ENCODE data around the gene RABAC1. TPM values are rescaled to one million over a fixed set of nuclear protein-coding genes. Genes with fewer than 3 reads are reported as not detected.
A peak's percentile ranks its signal among the peaks of the same experiment; 100 is the strongest.
"Not testable (repeated sequence)": the region's sequence is repeated elsewhere in the genome, so short reads cannot be mapped to it uniquely, and the experiment has no call there.

The RABAC1 gene
- total RNA-seq, 2 donors from 2014 or later = 130 to 332 TPM

GRCh38 chr19:41941410-41942202 lies 17.5 kb downstream of the RABAC1 start:
- no peak for TF ChIP-seq CTCF (IDR thresholded peaks at IDR 0.05)
- no peaks in the 10 kb centered on the region for H3K36me3 ChIP-seq
- ATAC-seq (ENCODE audit: insufficient number of reproducible peaks, low FRiP score, low read depth) = no peak
- DNase-seq (ENCODE audit: low spot score) = no peak
- H3K4me3 ChIP-seq = no peak overlapping the region
- peaks cover 7 to 10% of the 10 kb centered on the region in 2 donors for H3K4me1 ChIP-seq (ENCODE audit: control insufficient read depth in 1 of 2, low read depth in 2 of 2)
- no peaks in the 10 kb centered on the region for H3K9me3 ChIP-seq
- peaks cover 8% of the 10 kb centered on the region for H3K27me3 ChIP-seq (replicated peaks; ENCODE audit: insufficient read depth)
- H3K27ac ChIP-seq = no peak overlapping the region

GRCh38 chr19:41940731-41941409 lies 18.3 kb downstream of the RABAC1 start:
- TF ChIP-seq CTCF (IDR thresholded peaks at IDR 0.05) = no peak
- Histone ChIP-seq H3K4me1 (ENCODE audit: control insufficient read depth in 1 of 2, low read depth in 2 of 2) (peaks cover 7 to 10% of the 10 kb centered on the region in 2 donors), H3K4me3 (peak overlapping the region; percentile 62), H3K36me3 (no peaks in the 10 kb centered on the region), H3K27ac (no peak overlapping the region), H3K9me3 (no peaks in the 10 kb centered on the region), H3K27me3 (replicated peaks; ENCODE audit: insufficient read depth) (peaks cover 8% of the 10 kb centered on the region)
- no peak for ATAC-seq (ENCODE audit: insufficient number of reproducible peaks, low FRiP score, low read depth)
- no peak for DNase-seq (ENCODE audit: low spot score)

GRCh38 chr19:41939861-41940730 lies 19.0 kb downstream of the RABAC1 start:
- peaks cover 8% of the 10 kb centered on the region for H3K27me3 ChIP-seq (replicated peaks; ENCODE audit: insufficient read depth)
- no peaks in the 10 kb centered on the region for H3K36me3 ChIP-seq
- H3K4me3 ChIP-seq = peak overlapping the region; percentile 62
- no peak for DNase-seq (ENCODE audit: low spot score)
- TF ChIP-seq CTCF (IDR thresholded peaks at IDR 0.05) = no peak
- H3K9me3 ChIP-seq = no peaks in the 10 kb centered on the region
- no peak overlapping the region for H3K27ac ChIP-seq
- peaks cover 7 to 10% of the 10 kb centered on the region in 2 donors for H3K4me1 ChIP-seq (ENCODE audit: control insufficient read depth in 1 of 2, low read depth in 2 of 2)
- ATAC-seq (ENCODE audit: insufficient number of reproducible peaks, low FRiP score, low read depth) = no peak

GRCh38 chr19:41939209-41939608 lies 19.9 kb downstream of the RABAC1 start:
- not testable (repeated sequence) for H3K36me3 ChIP-seq; H3K27ac ChIP-seq; H3K27me3 ChIP-seq (replicated peaks; ENCODE audit: insufficient read depth); H3K4me3 ChIP-seq; DNase-seq (ENCODE audit: low spot score); H3K4me1 ChIP-seq (ENCODE audit: control insufficient read depth in 1 of 2, low read depth in 2 of 2); ATAC-seq (ENCODE audit: insufficient number of reproducible peaks, low FRiP score, low read depth); H3K9me3 ChIP-seq

GRCh38 chr19:41937525-41938468 lies 21.3 kb downstream of the RABAC1 start:
- no peak for ATAC-seq (ENCODE audit: insufficient number of reproducible peaks, low FRiP score, low read depth)
- no peak for TF ChIP-seq CTCF (IDR thresholded peaks at IDR 0.05)
- H3K9me3 ChIP-seq = no peaks in the 10 kb centered on the region
- H3K36me3 ChIP-seq = no peaks in the 10 kb centered on the region
- H3K27me3 ChIP-seq (replicated peaks; ENCODE audit: insufficient read depth) = peaks cover 8% of the 10 kb centered on the region
- H3K27ac ChIP-seq = no peak overlapping the region
- H3K4me3 ChIP-seq = no peak overlapping the region
- H3K4me1 ChIP-seq (ENCODE audit: control insufficient read depth in 1 of 2, low read depth in 2 of 2) = peaks cover 7 to 10% of the 10 kb centered on the region in 2 donors
- DNase-seq (ENCODE audit: low spot score) = no peak

Data from thoracic aorta (tissue), 2 donors.